ENCODE results near the gene SLC45A2.
"Not testable (repeated sequence)": the region's sequence is repeated elsewhere in the genome, so short reads cannot be mapped to it uniquely, and the experiment has no call there.

Gene SLC45A2, protein sequence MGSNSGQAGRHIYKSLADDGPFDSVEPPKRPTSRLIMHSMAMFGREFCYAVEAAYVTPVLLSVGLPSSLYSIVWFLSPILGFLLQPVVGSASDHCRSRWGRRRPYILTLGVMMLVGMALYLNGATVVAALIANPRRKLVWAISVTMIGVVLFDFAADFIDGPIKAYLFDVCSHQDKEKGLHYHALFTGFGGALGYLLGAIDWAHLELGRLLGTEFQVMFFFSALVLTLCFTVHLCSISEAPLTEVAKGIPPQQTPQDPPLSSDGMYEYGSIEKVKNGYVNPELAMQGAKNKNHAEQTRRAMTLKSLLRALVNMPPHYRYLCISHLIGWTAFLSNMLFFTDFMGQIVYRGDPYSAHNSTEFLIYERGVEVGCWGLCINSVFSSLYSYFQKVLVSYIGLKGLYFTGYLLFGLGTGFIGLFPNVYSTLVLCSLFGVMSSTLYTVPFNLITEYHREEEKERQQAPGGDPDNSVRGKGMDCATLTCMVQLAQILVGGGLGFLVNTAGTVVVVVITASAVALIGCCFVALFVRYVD

GRCh38 chr5:33984671-33985124 lies at the start of gene SLC45A2:
TSS of gene SLC45A2 (minus strand) at chr5:33984693. CDS start at chr5:33984583, 110 bp downstream.
- no peak for DNase-seq

DNA sequence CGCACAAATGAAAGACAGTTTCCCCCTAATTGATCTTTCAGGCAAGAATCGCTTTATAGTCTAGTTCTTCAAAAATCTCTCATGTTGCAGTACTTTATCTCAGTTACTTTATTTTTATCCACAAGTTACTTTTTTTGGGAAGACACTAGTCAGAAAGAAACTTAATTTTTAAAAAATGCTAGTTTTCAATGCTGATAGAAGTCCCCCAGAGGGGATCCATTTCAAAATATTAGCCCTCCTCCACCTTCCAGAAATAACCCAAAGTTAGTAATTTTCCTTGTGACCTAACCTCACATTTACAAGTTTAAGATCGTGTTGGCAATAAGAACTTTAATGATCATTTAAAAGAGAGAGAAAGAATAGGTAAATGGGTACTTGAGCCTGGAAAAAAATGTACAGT lies 47.5 kb upstream of the SLC45A2 start:
- no peak for DNase-seq

- DNase-seq, result no peak
Measured at GRCh38 chr5:34031117-34031516, 46.6 kb upstream of the SLC45A2 start.

DNA sequence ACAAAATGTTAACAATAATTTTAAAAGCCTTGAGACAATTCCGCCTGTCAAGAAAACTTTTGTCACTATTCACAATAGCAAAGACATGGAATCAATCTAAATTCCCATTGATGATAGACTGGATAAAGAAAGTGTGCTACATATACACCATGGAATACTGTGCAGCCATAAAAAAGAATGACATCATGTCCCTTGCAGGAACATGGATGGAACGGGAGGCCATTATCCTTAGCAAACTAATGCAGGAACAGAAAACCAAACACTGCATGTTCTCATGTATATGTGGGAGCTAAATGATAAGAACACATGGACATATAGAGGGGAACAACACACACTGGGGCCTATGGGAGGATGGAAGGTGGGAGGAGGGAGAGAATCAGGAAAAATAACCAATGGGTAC lies 46.1 kb upstream of the SLC45A2 start:
- not testable (repeated sequence) for DNase-seq

DNA sequence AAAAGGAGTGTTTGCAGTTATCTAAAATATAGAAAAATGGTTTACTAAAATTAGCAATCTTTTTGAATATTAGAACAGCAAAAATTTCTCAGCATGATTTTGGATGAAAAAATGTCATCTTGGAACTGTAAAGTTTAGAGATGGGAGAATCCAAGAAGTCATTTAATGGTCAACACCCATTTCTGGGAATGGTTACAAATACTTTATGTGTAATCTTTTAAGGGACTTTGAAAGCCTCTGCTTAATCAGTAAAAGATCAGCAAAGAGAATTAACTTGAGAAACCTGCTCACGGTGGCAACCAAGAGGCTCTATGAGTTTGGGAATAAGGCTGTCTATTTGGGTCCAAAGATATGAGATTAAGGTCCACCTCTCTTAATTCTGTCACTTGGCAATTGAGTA lies 45.6 kb upstream of the SLC45A2 start:
- DNase-seq, result no peak

- no peak for DNase-seq
Measured at GRCh38 chr5:34028349-34028748, 43.9 kb upstream of the SLC45A2 start.

DNA sequence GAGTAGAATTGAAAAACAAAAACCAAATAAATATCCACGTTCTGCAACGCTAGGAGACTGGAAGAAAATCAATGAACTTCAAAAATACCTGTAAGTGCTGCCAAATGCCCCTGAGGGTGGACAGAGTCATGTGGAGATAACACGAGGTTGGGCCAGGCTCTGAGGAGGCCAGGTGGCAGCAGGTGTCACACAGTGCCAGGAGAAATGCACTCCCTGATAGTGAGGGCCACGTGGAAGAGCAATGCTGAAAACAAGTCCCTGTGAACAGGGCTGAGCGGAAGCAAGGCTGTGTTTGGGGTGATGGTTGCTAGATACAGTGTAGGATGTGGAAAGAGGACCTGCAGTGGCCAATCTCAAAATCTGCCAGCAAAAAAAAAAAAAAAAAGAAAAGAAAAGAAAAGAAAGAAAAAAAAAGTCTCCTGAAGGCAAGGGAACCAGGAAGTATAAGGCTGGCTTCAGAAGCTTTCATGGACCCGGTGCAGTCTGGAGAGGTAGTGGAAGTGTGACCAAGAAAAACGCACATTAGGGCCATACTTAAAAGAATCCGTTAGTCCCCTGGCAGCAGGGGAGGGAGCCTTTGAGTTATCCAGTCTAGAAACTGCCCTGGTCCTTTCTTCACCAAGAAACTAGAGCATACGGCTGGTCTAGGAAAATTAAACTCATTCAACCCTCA lies 41.7 kb upstream of the SLC45A2 start:
- DNase-seq, result no peak

DNA sequence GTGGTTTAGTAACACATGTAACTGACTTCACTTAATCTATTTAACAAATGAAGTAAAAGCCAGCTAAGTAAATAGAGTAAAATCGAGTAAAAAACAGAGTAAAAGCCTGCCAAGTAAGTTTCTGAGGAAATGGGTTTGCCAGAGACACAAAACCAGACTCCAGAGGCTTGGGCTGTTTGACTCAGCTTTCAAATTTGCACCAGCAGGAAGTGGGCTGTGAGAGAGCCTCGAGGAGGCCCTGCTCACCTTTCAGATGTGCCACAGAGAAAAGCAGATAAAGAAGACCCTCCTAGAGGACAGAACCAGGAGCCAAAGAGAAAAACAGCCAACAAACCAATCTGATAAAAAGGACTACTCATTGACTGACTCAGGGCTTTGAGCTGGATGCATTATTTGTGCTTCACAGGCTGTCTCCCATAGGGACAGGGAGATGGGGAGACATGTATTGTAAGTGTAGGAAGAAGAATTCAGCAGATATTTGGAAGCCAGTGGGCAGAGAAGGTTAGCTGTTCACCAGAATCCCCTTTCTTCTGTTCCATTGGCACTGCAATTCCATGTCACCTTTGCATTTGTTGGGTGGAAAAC lies 37.7 kb upstream of the SLC45A2 start:
- DNase-seq, result no peak

- DNase-seq, result no peak
Measured at GRCh38 chr5:34021334-34021733, 36.8 kb upstream of the SLC45A2 start.

GRCh38 chr5:34020726-34021125 lies 36.2 kb upstream of the SLC45A2 start:
- no peak for DNase-seq

DNA sequence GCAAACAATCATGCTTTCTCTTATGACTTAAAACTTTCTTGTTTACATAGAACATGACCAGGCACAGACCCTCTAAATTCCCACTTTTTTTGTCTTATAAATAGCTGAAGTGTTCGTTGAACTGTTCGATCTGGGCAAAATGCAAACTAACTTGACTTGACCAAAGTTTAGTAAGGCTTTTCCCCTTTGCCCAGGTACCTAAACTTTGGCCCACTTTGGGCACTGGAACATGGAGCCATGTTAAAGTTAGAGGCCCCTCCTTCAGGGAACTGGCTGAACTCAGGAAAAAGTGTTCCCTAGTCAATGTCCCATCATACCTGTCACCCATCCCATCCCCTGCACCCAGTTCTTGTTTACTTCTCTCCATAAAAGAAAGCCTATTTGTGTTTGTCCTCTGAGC lies 32.8 kb upstream of the SLC45A2 start:
- no peak for DNase-seq

DNA sequence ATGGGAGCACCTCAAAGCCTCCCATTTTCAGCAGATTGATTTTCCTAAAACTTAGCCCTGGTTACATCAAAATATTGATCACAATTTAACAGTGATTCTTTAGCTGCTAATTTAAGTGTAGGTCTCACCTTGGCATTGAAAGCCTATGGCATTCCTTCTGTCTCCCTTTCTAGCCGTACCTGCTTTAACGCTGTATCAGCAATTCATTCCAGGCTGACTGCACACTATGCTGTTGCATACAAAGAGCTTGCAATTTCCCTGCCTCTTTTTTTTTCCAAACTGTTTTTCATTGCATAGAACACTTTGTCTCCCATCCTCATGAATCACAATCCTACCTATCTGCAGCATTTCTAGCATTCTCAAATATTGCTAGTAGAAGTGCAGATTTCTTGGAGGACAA lies 32.3 kb upstream of the SLC45A2 start:
- no peak for DNase-seq

DNA sequence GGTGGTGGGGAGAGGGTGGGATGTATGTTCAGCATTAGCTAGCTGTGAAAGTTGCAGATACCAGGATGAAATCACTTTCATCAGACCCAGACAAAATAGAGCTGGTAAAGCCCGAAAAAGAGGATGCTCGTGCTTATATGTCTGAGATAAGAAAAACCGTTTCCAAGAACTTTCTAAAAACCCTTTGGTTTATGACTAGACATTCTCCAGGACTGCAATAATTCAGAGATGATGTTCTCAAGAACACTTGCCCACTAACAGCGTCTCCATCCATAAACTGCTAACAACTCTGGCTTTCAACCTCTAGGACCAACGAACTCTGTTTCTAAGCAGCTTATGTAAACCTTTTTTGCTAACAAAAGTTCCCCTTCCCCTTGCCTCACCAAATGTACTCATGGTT lies 31.7 kb upstream of the SLC45A2 start:
- DNase-seq, result no peak

GRCh38 chr5:34015120-34015822 lies 30.8 kb upstream of the SLC45A2 start:
- no peak for DNase-seq

DNA sequence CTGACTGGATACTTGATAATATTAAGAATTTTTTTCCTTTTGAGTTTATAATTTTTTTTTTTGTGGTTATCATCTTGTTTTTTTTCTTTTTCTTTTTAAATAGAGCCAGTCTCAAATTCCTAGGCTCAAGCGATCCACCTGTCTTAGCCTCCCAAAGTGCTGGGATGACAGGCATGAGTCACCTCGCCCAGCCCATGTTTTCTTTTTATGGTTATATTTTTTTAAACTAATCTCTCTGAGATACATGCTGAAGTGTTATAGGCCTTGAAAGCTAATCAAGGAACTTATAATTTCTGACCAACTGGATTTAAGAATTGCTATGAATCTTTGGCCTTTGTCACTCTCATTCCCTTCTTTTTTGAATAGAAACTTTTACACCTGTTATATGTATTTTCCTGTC lies 30.1 kb upstream of the SLC45A2 start:
- DNase-seq, result no peak

DNA sequence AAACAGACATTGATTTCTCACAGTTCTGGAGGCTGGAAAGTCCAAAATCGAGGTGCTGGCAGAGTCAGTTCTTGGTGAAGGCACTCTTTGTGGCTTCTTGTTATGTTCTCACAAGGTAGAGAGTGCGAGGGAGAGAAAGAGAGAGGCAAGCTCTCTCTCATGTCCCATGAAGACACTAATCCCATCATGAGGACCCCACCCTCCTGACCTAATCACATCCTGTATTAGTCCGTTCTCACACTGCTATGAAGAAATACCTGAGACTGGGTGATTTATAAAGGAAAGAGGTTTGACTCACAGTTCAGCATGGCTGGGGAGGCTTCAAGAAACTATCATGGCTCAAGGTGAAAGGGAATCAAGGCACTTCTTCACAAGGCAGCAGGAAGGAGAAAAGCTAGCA lies 29.1 kb upstream of the SLC45A2 start:
- DNase-seq, result no peak

DNA sequence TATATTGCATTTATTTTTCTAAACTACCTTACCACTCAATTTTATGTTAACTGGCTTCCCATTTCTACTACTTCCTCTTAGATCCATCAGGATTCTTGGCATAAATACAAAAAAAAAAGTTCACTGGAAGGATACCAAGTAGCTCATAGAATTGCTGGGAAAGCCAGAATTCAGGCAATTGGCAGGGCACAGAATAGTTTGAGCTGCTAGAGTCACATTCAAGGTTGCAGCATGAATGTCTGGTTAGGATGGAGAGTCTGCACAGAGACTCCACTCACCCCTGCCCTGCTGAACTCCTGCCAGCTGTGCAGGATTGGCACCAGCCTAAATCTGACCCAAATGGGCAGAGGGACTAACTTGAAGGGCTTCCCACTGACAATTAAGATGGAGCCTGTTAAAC lies 28.3 kb upstream of the SLC45A2 start:
- DNase-seq, result peak in 20 of 58 donors; percentile 0 to 57 (median 22)

- no peak for DNase-seq
Measured at GRCh38 chr5:34011536-34011935, 27.0 kb upstream of the SLC45A2 start.

DNA sequence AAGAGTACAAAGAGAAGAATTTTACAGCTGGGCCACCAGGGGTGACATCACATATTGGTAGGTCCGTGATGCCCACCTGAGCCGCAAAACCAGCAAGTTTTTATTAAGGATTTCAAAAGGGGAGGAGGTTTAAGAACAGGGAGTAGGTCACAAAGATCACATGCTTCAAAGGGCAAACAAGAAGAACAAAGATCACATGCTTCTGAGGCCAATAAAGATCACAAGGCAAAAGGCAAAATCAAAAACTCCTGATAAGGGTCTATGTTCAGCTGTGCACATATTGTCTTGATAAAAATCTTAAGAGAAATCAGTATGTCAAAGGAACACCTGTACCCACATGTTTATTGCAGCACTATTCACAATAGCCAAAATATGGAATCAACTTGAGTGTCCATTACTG lies 25.7 kb upstream of the SLC45A2 start:
- DNase-seq, result not testable (repeated sequence)

DNA sequence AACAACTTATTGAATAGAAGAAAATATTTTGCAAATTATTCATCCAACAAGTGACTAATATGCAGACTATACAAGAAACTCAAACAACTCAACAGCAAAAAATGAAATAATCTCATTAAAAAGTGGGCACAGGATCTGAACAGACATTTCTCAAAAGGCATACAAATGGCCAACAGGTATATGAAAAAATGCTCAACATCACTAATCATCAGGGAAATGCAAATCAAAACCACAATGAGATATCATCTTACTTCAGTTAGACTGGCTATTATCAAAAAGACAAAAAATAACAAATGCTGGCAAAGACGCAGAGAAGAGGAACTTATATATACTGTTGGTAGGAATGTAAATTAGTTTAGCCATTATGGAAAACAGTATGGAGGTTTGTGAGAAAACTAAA lies 25.1 kb upstream of the SLC45A2 start:
- no peak for DNase-seq

GRCh38 chr5:34008802-34009201 lies 24.3 kb upstream of the SLC45A2 start:
- DNase-seq, result no peak

Data from anterior cingulate cortex (tissue), 58 donors.